ENCODE data around the gene JADE3. TPM values are rescaled to one million over a fixed set of nuclear protein-coding genes. Genes with fewer than 3 reads are reported as not detected.

JADE3 gene
- total RNA-seq, 1 experiment from 2014 or later = 17.0 TPM

GRCh38 chrX:47061238-47061919 lies 149.2 kb downstream of the JADE3 start:
- no peak for DNase-seq
- Mint-ChIP-seq H3K4me1 (ENCODE audit: low read depth, unreplicated experiment) (peaks cover 7% of the 10 kb centered on the region), H3K9me3 (ENCODE audit: low read depth, unreplicated experiment) (no peaks in the 10 kb centered on the region), H3K27me3 (ENCODE audit: unreplicated experiment) (no peaks in the 10 kb centered on the region), H3K27ac (ENCODE audit: unreplicated experiment) (no peak overlapping the region), H3K36me3 (ENCODE audit: insufficient read depth, unreplicated experiment) (no peaks in the 10 kb centered on the region), H3K4me3 (ENCODE audit: low read depth, unreplicated experiment) (no peak overlapping the region)
- CTCF ChIA-PET = interaction anchor here (0.6 kb wide), 1 partner anchor 293 kb away, joined by 6 read pairs; no protein-coding TSS in a partner anchor
- no TSS peak for BruUV-seq (replicated peaks)
- no peak for TF ChIP-seq CTCF (IDR thresholded peaks at IDR 0.05; ENCODE audit: unreplicated experiment)
- intact Hi-C loops (cut with micrococcal nuclease; ENCODE audit: unreplicated experiment) = no loop called here

GRCh38 chrX:47063179-47063578 lies 151.0 kb downstream of the JADE3 start:
- Mint-ChIP-seq H3K27ac (ENCODE audit: unreplicated experiment) (no peak overlapping the region), H3K27me3 (ENCODE audit: unreplicated experiment) (no peaks in the 10 kb centered on the region), H3K9me3 (ENCODE audit: low read depth, unreplicated experiment) (no peaks in the 10 kb centered on the region), H3K4me1 (ENCODE audit: low read depth, unreplicated experiment) (peaks cover 7% of the 10 kb centered on the region), H3K36me3 (ENCODE audit: insufficient read depth, unreplicated experiment) (no peaks in the 10 kb centered on the region), H3K4me3 (ENCODE audit: low read depth, unreplicated experiment) (no peak overlapping the region)
- intact Hi-C loops (cut with micrococcal nuclease; ENCODE audit: unreplicated experiment) = no loop called here
- BruUV-seq (replicated peaks) = no TSS peak
- CTCF ChIA-PET = no interaction called here
- DNase-seq = no peak
- TF ChIP-seq CTCF (IDR thresholded peaks at IDR 0.05; ENCODE audit: unreplicated experiment) = no peak

DNA sequence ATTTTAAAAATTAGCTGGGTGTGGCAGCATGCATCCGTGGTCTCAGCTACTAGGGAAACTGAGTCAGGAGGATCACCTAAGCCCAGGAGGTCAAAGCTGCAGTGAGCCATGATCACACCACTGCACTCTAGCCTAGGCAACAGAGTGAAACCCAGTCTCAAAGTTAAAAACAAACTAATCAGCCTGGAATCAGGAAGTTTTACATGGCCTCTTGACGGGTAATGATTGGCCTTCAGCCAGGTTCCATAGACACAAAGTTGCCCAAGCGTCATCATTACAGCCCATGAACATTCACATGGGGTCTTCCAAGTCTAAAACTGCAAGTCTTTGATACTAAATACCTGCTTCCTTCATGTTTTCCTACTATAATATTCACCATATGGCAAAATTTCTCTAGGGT lies 156.0 kb downstream of the JADE3 start:
- no peak overlapping the region for H3K4me3 Mint-ChIP-seq (ENCODE audit: low read depth, unreplicated experiment)
- H3K27me3 Mint-ChIP-seq (ENCODE audit: unreplicated experiment) = no peaks in the 10 kb centered on the region
- intact Hi-C loops (cut with micrococcal nuclease; ENCODE audit: unreplicated experiment) = no loop called here
- CTCF ChIA-PET = no interaction called here
- H3K27ac Mint-ChIP-seq (ENCODE audit: unreplicated experiment) = no peak overlapping the region
- no peaks in the 10 kb centered on the region for H3K4me1 Mint-ChIP-seq (ENCODE audit: low read depth, unreplicated experiment)
- BruUV-seq (replicated peaks) = no TSS peak
- TF ChIP-seq CTCF (IDR thresholded peaks at IDR 0.05; ENCODE audit: unreplicated experiment) = no peak
- no peak for DNase-seq
- no peaks in the 10 kb centered on the region for H3K9me3 Mint-ChIP-seq (ENCODE audit: low read depth, unreplicated experiment)
- H3K36me3 Mint-ChIP-seq (ENCODE audit: insufficient read depth, unreplicated experiment) = no peaks in the 10 kb centered on the region

GRCh38 chrX:47068720-47069119 lies 156.5 kb downstream of the JADE3 start:
- no peak for TF ChIP-seq CTCF (IDR thresholded peaks at IDR 0.05; ENCODE audit: unreplicated experiment)
- intact Hi-C loops (cut with micrococcal nuclease; ENCODE audit: unreplicated experiment) = no loop called here
- BruUV-seq (replicated peaks) = no TSS peak
- DNase-seq = no peak
- Mint-ChIP-seq H3K4me1 (ENCODE audit: low read depth, unreplicated experiment) (no peaks in the 10 kb centered on the region), H3K9me3 (ENCODE audit: low read depth, unreplicated experiment) (no peaks in the 10 kb centered on the region), H3K27ac (ENCODE audit: unreplicated experiment) (no peak overlapping the region), H3K4me3 (ENCODE audit: low read depth, unreplicated experiment) (no peak overlapping the region), H3K36me3 (ENCODE audit: insufficient read depth, unreplicated experiment) (no peaks in the 10 kb centered on the region), H3K27me3 (ENCODE audit: unreplicated experiment) (no peaks in the 10 kb centered on the region)
- CTCF ChIA-PET = no interaction called here
